Medulla oblongata (tissue), 1 donor: ENCODE results near the gene YIPF4.
"Not testable (repeated sequence)": the region's sequence is repeated elsewhere in the genome, so short reads cannot be mapped to it uniquely, and the experiment has no call there.

Source experiments
- DNase-seq: peaks from one replicate; pipeline ENCODE4 v3.0.0-alpha.2; 2015; ENCODE audit errors: extremely low spot score

YIPF4 gene

GRCh38 chr2:32277674-32278477 is at the start of gene YIPF4:
TSS of gene YIPF4 (plus strand) at chr2:32277904. CDS start at chr2:32278156, 252 bp downstream.
- peak; percentile 96 for DNase-seq

- DNase-seq: no peak
These were observed 49.5 kb upstream of the YIPF4 start for GRCh38 chr2:32228181-32228580.

- no peak for DNase-seq
These were observed 48.1 kb upstream of the YIPF4 start for GRCh38 chr2:32229635-32230034.

- DNase-seq: no peak
These were observed 45.7 kb upstream of the YIPF4 start for GRCh38 chr2:32231959-32232358.

- no peak for DNase-seq
These were observed 42.4 kb upstream of the YIPF4 start for GRCh38 chr2:32235315-32235714.

GRCh38 chr2:32237488-32237887 is 40.2 kb upstream of the YIPF4 start:
- DNase-seq: no peak

GRCh38 chr2:32237996-32238395 is 39.7 kb upstream of the YIPF4 start:
- no peak for DNase-seq

- DNase-seq: no peak
These were observed 35.4 kb upstream of the YIPF4 start for GRCh38 chr2:32242331-32242730.

GRCh38 chr2:32246911-32247310 is 30.8 kb upstream of the YIPF4 start:
- no peak for DNase-seq

- no peak for DNase-seq
These were observed 29.4 kb upstream of the YIPF4 start for GRCh38 chr2:32248299-32248698.

- no peak for DNase-seq
These were observed 27.9 kb upstream of the YIPF4 start for GRCh38 chr2:32249731-32250236.

GRCh38 chr2:32250290-32250689 is 27.4 kb upstream of the YIPF4 start:
- no peak for DNase-seq

- no peak for DNase-seq
These were observed 19.5 kb upstream of the YIPF4 start for GRCh38 chr2:32258242-32258641.

GRCh38 chr2:32260376-32260775 is 17.3 kb upstream of the YIPF4 start:
- no peak for DNase-seq

GRCh38 chr2:32262105-32262504 is 15.6 kb upstream of the YIPF4 start:
- DNase-seq: peak; percentile 74

- peak; percentile 58 for DNase-seq
These were observed 13.1 kb upstream of the YIPF4 start, which contains the start of gene NLRC4 for GRCh38 chr2:32264422-32265105. TSS of gene NLRC4 (minus strand) at chr2:32264886. CDS start at chr2:32256775, 8,111 bp downstream.

- DNase-seq: no peak
These were observed 6.6 kb upstream of the YIPF4 start for GRCh38 chr2:32271063-32271462.

- DNase-seq: no peak
These were observed 5.4 kb upstream of the YIPF4 start for GRCh38 chr2:32272279-32272678.

- DNase-seq: no peak
These were observed 3.4 kb upstream of the YIPF4 start for GRCh38 chr2:32274289-32274688.

GRCh38 chr2:32275790-32276189 is 1.9 kb upstream of the YIPF4 start:
- not testable (repeated sequence) for DNase-seq

GRCh38 chr2:32277363-32277673 is 386 bp upstream of the YIPF4 start:
- DNase-seq: no peak

GRCh38 chr2:32278478-32278853 is 762 bp downstream of the YIPF4 start:
- DNase-seq: no peak

GRCh38 chr2:32284321-32284720 is 6.6 kb downstream of the YIPF4 start:
- no peak for DNase-seq
